Stomach (tissue), 9 donors: ENCODE data around the gene GNLY. TPM values are rescaled to one million over a fixed set of nuclear protein-coding genes. Genes with fewer than 3 reads are reported as not detected.
A peak's percentile ranks its signal among the peaks of the same experiment; 100 is the strongest.

ENCODE experiments used
- DNase-seq, 2 donors: peaks; one replicate each; pipeline versions ENCODE4 v3.0.0 to v3.0.0-alpha.2; 2013 to 2019
- H3K27ac ChIP-seq, 5 donors: fragments of 200-600 bp in 4 of 5; sonication (generic) in 4 of 5; one replicate each; pipeline ENCODE4 v1.5.1; 2013 to 2019; ENCODE audit warnings: mild to moderate bottlenecking in 1 of 5, moderate library complexity in 1 of 5
- H3K27me3 ChIP-seq, 3 donors: fragments of 200-600 bp; sonication (generic); one replicate each; pipeline ENCODE4 v1.5.1; 2017 to 2019; ENCODE audit warnings: mixed run types in 1 of 3
- H3K36me3 ChIP-seq, 4 donors: fragments of 200-600 bp; sonication (generic); 1 replicate in 3 of 4; 2 replicates in 1 of 4; pipeline ENCODE4 v1.5.1; 2016 to 2019
- H3K4me1 ChIP-seq, 4 donors: fragments of 200-600 bp; sonication (generic); one replicate each; pipeline ENCODE4 v1.5.1; 2016 to 2019
- H3K4me3 ChIP-seq, 4 donors: fragments of 200-600 bp; sonication (generic) in 3 of 4; one replicate each; pipeline ENCODE4 v1.5.1; 2016 to 2019; ENCODE audit warnings: mild to moderate bottlenecking in 1 of 4
- H3K9me3 ChIP-seq, 4 donors: fragments of 200-600 bp; sonication (generic); one replicate each; pipeline ENCODE4 v1.5.1; 2016 to 2019
- EP300 ChIP-seq: sonication (generic); formaldehyde crosslinking; IDR thresholded peaks from one replicate; pipeline ENCODE4 v1.6.1; 2017; ENCODE audit warnings: antibody characterized with exemption
- POLR2A ChIP-seq, 4 donors: fragments of 450-650 bp; IDR thresholded peaks; one replicate each; pipeline ENCODE4 v1.6.1; 2016; ENCODE audit warnings: antibody characterized with exemption in 4 of 4, control low read depth in 2 of 4, mild to moderate bottlenecking in 1 of 4, moderate library complexity in 1 of 4
- POLR2AphosphoS5 ChIP-seq, 3 donors: sonication (generic); formaldehyde crosslinking; IDR thresholded peaks; one replicate each; pipeline ENCODE4 v1.6.1; 2016; ENCODE audit warnings: antibody characterized with exemption in 3 of 3
- WGBS, 5 donors: extraction: QIAGEN DNeasy Blood & Tissue Kit in 3 of 5; methylation state at CpG; one replicate each; pipeline versions ENCODE4 v1.1.5 to v1.1.7; 2013 to 2018; 5-methylcytosine and 5-hydroxymethylcytosine counted together
- intact Hi-C: fragments of 100-400 bp; cut with DNase I; formaldehyde crosslinking; loops from one replicate; pipeline ENCODE4 v1.15.1; 2023; ENCODE audit warnings: low total_unique reads
- polyA plus RNA-seq, 3 donors: library from polyadenylated mRNA; stranded (reverse); fragments of 200-250 nt; gene quantifications; one replicate each; pipeline ENCODE4 v1.2.3, GENCODE V29; 2013
- total RNA-seq, 5 donors: library from RNA; depleted of rRNA; stranded (reverse); fragments of >200 nt; gene quantifications; one replicate each; pipeline versions ENCODE4 v1.1.0 to v1.2.3, GENCODE V29; 2014 to 2016
- TF ChIP-seq, protein P1 (sequence below), 7 experiments: fragments of 450-650 bp in 4 of 7; fragments of 200-600 bp in 3 of 7; sonication (generic) in 3 of 7; IDR thresholded peaks; one replicate each; pipeline ENCODE4 v1.5.1; 2016 to 2019; ENCODE audit warnings: antibody characterized with exemption in 7 of 7, control low read depth in 2 of 7, mild to moderate bottlenecking in 1 of 7
- donor health status: healthy with polysubstance abuse.
- donor health status: Bipolar disorder and iron deficiency.
- donor health status: healthy.

The GNLY gene
- total and polyA plus RNA-seq, 8 donors, result 0.72 to 5.8 (median 1.7) TPM; not detected in 3

DNA sequence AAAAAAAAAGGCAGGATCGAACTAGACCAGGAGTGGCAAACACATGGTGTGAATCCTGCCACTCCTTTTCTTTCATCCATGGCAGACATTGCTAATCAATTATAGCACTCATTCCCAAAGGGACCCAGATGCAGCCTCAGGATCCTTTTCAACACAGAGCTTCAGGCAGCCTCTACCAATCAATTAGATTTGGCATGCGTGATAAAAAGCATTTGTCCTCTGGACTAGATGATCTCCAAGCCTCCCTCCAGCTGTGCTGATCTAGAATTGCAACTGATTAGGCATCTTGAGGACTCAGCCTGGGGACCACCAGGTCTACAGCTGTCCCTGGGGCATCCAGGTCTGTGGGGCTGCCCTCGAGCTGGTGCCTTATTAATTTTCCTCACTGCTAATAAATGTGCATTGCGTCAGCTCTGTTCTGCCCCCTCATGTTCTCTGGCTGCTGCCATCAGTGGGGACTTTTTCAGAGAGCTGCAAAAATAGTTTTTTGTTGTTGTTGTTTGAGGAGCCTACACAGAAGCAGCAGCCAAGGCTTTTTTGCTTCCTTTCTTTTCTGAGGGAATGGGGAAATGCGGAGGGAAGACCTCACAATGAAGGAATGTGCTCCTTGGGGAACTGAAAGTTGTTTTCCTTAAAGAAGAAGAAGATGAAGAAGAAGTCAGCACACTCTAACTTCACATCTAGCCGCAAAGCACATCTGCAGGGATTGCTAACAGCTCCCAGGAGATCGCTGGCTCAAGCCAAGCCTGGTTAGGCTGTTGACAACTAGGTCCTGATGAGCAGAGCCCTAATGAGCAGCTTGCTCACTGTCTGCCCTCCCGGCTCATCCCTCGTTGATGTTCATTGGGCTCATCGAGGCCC lies 50.8 kb downstream of the GNLY start:
- Histone ChIP-seq H3K9me3 (no peaks in the 10 kb centered on the region), H3K27me3 (no peaks in the 10 kb centered on the region), H3K27ac (peak overlapping the region; percentile 37 to 93 (median 89)), H3K4me3 (no peak overlapping the region), H3K36me3 (no peaks in the 10 kb centered on the region), H3K4me1 (peaks cover 50 to 82% (median 66%) of the 10 kb centered on the region in 4 donors)
- peak in 1 of 2 donors; percentile 75 for DNase-seq
- intact Hi-C loops, result no loop called here
- WGBS, 5 donors, result 54 to 80% (median 60%) methylated on average over 9 to 10 of the region's 10 CpGs
- TF ChIP-seq, protein P1, sequence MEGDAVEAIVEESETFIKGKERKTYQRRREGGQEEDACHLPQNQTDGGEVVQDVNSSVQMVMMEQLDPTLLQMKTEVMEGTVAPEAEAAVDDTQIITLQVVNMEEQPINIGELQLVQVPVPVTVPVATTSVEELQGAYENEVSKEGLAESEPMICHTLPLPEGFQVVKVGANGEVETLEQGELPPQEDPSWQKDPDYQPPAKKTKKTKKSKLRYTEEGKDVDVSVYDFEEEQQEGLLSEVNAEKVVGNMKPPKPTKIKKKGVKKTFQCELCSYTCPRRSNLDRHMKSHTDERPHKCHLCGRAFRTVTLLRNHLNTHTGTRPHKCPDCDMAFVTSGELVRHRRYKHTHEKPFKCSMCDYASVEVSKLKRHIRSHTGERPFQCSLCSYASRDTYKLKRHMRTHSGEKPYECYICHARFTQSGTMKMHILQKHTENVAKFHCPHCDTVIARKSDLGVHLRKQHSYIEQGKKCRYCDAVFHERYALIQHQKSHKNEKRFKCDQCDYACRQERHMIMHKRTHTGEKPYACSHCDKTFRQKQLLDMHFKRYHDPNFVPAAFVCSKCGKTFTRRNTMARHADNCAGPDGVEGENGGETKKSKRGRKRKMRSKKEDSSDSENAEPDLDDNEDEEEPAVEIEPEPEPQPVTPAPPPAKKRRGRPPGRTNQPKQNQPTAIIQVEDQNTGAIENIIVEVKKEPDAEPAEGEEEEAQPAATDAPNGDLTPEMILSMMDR (IDR thresholded peaks at IDR 0.05), result no peak
- no peak for TF ChIP-seq POLR2A (IDR thresholded peaks at IDR 0.05)
- TF ChIP-seq EP300, result no peak
- TF ChIP-seq POLR2AphosphoS5 (IDR thresholded peaks at IDR 0.05), result peak in 1 of 3 donors; percentile 38

DNA sequence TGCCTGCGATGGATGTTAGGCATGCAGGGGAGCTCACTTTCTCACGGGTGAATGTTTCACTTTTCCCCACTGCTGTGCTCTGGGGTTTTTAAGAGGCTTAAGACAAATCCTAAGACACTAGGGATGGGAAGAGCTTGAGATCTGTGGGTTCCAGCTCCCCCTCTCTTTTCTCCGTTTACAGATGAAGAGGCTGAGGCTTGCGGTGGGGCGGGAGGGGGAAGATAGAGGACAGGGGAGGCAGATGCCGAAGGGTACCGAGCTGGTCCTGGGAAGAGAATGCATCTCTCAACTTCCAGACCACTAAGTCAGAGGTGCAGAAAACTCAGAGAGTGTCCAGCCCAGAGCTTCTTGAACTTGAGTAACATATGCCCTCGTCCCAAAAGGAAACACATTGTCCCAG lies 51.5 kb downstream of the GNLY start:
- H3K27ac ChIP-seq, result peak overlapping the region; percentile 37 to 93 (median 89)
- no peaks in the 10 kb centered on the region for H3K9me3 ChIP-seq
- no peak for DNase-seq
- peaks cover 56 to 84% (median 67%) of the 10 kb centered on the region in 4 donors for H3K4me1 ChIP-seq
- 64 to 70% (median 69%) methylated on average over 8 of the region's 8 CpGs for WGBS, 5 donors
- no peaks in the 10 kb centered on the region for H3K27me3 ChIP-seq
- H3K4me3 ChIP-seq, result no peak overlapping the region
- H3K36me3 ChIP-seq, result no peaks in the 10 kb centered on the region
- TF ChIP-seq POLR2A (IDR thresholded peaks at IDR 0.05) (no peak), POLR2AphosphoS5 (IDR thresholded peaks at IDR 0.05) (no peak), EP300 (no peak)
- TF ChIP-seq, protein P1 (IDR thresholded peaks at IDR 0.05), result no peak
- intact Hi-C loops, result no loop called here

GRCh38 chr2:85746321-85747004 lies 52.3 kb downstream of the GNLY start:
- H3K4me1 ChIP-seq, result peaks cover 57 to 84% (median 67%) of the 10 kb centered on the region in 4 donors
- peaks cover 0 to 4% (median 0%) of the 10 kb centered on the region in 3 donors for H3K27me3 ChIP-seq
- intact Hi-C loops, result no loop called here
- no peaks in the 10 kb centered on the region for H3K9me3 ChIP-seq
- H3K4me3 ChIP-seq, result no peak overlapping the region
- peak overlapping the region in 4 of 5 donors; percentile 74 to 93 (median 91) for H3K27ac ChIP-seq
- no peaks in the 10 kb centered on the region for H3K36me3 ChIP-seq
- 77 to 84% (median 81%) methylated on average over 8 of the region's 8 CpGs for WGBS, 5 donors
- DNase-seq, result no peak
- TF ChIP-seq POLR2AphosphoS5 (IDR thresholded peaks at IDR 0.05), result no peak
- TF ChIP-seq POLR2A (IDR thresholded peaks at IDR 0.05), result no peak
- TF ChIP-seq, protein P1 (IDR thresholded peaks at IDR 0.05), result no peak
- no peak for TF ChIP-seq EP300

DNA sequence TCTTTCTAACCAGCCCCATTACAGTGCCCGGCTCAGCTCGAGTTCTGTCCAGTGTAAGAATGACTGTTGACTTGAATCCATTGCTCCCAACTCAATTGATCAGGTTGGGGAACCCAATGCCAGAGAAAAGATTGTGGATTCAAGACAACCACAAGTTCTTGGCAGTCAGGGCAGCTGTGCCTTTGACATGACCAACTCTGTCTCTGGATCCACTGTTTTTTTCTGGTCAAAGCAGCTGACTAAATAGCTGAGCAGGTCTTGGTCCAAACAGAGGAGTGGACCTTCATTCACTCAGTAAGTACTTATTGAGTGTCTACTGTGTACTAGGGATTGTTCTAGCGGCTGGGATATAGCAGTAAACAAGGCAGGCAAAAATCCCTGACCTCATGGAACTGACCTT lies 53.3 kb downstream of the GNLY start:
- Histone ChIP-seq H3K36me3 (no peaks in the 10 kb centered on the region), H3K9me3 (no peaks in the 10 kb centered on the region), H3K4me3 (no peak overlapping the region), H3K4me1 (peaks cover 49 to 82% (median 63%) of the 10 kb centered on the region in 4 donors), H3K27ac (no peak overlapping the region), H3K27me3 (peaks cover 0 to 12% (median 0%) of the 10 kb centered on the region in 3 donors)
- intact Hi-C loops, result no loop called here
- 75 to 92% (median 82%) methylated on average over 3 of the region's 3 CpGs for WGBS, 5 donors
- TF ChIP-seq, protein P1 (IDR thresholded peaks at IDR 0.05), result no peak
- TF ChIP-seq POLR2A (IDR thresholded peaks at IDR 0.05) (no peak), EP300 (no peak), POLR2AphosphoS5 (IDR thresholded peaks at IDR 0.05) (no peak)
- no peak for DNase-seq
